Measurements from ENCODE around the gene HMG20B.

GRCh38 chr19:3586707-3587346 lies 14.1 kb downstream of the HMG20B start:
- TF ChIP-seq CTCF (IDR thresholded peaks at IDR 0.05) (no peak), POLR2A (IDR thresholded peaks at IDR 0.05) (no peak)
